Subcutaneous adipose tissue (tissue), 4 donors: ENCODE results near the gene ZNF470. TPM values are rescaled to one million over a fixed set of nuclear protein-coding genes. Genes with fewer than 3 reads are reported as not detected.

Experiments used
- total RNA-seq, 4 donors: library from RNA; depleted of rRNA; stranded (reverse); fragments of >200 nt; gene quantifications; one replicate each; pipeline ENCODE4 v1.1.0, GENCODE V29; 2016
- TF ChIP-seq, protein P1 (sequence below): fragments of 450-650 bp; IDR thresholded peaks from one replicate; pipeline ENCODE4 v1.5.1; 2016; ENCODE audit warnings: low read depth, mild to moderate bottlenecking, control low read depth, antibody characterized with exemption, moderate library complexity

ZNF470 gene
- total RNA-seq, 4 donors from 2014 or later, result 1.9 to 3.3 (median 2.8) TPM

DNA sequence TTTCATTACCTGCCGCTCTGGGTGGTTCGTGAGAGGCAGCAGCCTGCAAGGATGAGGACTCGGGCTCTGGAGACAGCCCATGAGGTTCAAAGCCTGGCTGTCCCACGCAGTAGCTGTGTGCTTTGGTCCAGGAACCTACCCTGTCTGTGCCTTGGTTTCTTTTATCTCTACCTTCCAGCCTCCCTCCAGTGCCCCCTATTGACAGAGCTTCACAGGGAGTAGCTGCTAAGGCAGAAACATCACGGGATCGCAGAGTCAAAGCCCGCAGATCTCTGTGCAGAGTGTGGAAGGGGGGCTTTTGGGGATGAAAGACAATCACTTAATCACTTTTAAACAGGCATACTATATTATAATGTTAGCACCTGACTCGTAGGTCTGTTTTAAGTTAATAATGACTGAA, 44.0 kb downstream of the ZNF470 start:
- TF ChIP-seq, protein P1, sequence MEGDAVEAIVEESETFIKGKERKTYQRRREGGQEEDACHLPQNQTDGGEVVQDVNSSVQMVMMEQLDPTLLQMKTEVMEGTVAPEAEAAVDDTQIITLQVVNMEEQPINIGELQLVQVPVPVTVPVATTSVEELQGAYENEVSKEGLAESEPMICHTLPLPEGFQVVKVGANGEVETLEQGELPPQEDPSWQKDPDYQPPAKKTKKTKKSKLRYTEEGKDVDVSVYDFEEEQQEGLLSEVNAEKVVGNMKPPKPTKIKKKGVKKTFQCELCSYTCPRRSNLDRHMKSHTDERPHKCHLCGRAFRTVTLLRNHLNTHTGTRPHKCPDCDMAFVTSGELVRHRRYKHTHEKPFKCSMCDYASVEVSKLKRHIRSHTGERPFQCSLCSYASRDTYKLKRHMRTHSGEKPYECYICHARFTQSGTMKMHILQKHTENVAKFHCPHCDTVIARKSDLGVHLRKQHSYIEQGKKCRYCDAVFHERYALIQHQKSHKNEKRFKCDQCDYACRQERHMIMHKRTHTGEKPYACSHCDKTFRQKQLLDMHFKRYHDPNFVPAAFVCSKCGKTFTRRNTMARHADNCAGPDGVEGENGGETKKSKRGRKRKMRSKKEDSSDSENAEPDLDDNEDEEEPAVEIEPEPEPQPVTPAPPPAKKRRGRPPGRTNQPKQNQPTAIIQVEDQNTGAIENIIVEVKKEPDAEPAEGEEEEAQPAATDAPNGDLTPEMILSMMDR, result no peak

- TF ChIP-seq, protein P1, result no peak
These were observed 45.5 kb downstream of the ZNF470 start for GRCh38 chr19:56612737-56613136.

GRCh38 chr19:56613639-56614038, 46.4 kb downstream of the ZNF470 start:
- TF ChIP-seq, protein P1, result no peak

GRCh38 chr19:56617531-56617930, 50.3 kb downstream of the ZNF470 start:
- TF ChIP-seq, protein P1, result no peak

- TF ChIP-seq, protein P1, result no peak
These were observed 51.9 kb downstream of the ZNF470 start for GRCh38 chr19:56619121-56619520.

DNA sequence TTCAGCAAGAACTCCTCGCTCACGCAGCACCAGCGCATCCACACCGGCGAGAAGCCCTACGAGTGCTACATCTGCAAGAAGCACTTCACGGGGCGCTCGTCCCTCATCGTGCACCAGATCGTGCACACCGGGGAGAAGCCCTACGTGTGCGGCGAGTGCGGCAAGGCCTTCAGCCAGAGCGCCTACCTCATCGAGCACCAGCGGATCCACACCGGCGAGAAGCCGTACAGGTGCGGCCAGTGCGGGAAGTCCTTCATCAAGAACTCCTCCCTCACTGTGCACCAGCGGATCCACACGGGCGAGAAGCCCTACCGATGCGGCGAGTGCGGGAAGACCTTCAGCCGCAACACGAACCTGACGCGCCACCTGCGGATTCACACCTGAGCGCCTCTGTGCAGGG, 55.1 kb downstream of the ZNF470 start:
- TF ChIP-seq, protein P1, result no peak

DNA sequence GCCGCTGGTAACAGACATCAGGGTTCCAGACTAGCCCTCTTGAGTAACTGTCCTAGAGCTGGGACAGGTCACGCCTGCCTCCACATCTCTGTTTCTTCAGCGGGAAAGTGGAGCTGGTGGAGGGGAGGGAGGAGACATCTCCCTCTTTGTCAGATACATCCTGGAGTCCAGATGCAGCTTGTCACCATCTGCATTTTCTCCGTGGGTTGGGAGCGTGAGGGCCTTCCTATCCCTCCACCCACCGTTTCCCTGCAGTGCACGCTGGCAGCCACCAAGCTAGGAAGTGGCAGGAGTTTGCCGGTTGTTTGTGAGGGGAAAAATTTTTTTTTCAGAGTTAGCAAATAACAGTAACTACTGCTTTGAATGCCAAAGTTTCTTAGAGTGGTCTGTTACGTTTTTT, 55.7 kb downstream of the ZNF470 start:
- TF ChIP-seq, protein P1, result no peak
